ENCODE measurements around the gene CATSPERB.
A peak's percentile ranks its signal among the peaks of the same experiment; 100 is the strongest.

The CATSPERB gene

DNA sequence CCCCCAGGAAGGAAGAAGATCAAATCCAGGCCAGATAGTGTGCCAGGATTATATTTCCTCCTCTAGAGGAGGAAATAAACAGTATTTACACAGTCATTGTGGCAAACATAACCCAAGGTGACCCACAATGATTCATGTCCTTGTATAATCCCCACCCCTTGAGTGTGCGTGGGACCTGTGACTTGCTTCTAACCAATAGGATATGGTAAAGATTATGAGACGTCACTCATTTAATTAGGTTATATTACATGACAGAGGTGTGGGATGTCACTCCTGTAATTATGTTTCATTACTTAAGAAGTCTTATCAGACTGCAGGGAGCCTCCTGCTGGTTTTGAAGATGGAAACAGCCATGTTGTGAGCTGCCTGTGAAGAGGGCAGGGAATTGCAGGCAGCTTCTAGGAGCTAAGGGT lies 12.2 kb upstream of the CATSPERB start (continued):
- no peak for TF ChIP-seq KLF16 (tag by site-specific recombination; IDR thresholded peaks at IDR 0.05)
- peak; percentile 12 for TF ChIP-seq ZNF529 (tag by site-specific recombination; IDR thresholded peaks at IDR 0.05; ENCODE audit: insufficient replicate concordance)
- no peak for TF ChIP-seq ZNF558 (tag by site-specific recombination; IDR thresholded peaks at IDR 0.05)
- TF ChIP-seq ZNF311 (tag by site-specific recombination; IDR thresholded peaks at IDR 0.05; ENCODE audit: borderline replicate concordance): no peak
- TF ChIP-seq GFI1B (tag by site-specific recombination; IDR thresholded peaks at IDR 0.05): no peak
- TF ChIP-seq, protein P1, sequence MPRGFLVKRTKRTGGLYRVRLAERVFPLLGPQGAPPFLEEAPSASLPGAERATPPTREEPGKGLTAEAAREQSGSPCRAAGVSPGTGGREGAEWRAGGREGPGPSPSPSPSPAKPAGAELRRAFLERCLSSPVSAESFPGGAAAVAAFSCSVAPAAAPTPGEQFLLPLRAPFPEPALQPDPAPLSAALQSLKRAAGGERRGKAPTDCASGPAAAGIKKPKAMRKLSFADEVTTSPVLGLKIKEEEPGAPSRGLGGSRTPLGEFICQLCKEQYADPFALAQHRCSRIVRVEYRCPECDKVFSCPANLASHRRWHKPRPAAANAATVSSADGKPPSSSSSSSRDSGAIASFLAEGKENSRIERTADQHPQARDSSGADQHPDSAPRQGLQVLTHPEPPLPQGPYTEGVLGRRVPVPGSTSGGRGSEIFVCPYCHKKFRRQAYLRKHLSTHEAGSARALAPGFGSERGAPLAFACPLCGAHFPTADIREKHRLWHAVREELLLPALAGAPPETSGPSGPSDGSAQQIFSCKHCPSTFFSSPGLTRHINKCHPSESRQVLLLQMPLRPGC (tag by site-specific recombination; IDR thresholded peaks at IDR 0.05): no peak; the same call in 1 of the 2 replicates
- TF ChIP-seq ZBTB21 (tag by site-specific recombination; IDR thresholded peaks at IDR 0.05): peak; percentile 83
- no peak for TF ChIP-seq ZNF600 (tag by site-specific recombination; IDR thresholded peaks at IDR 0.05)
- no peak for TF ChIP-seq ZNF133 (tag by site-specific recombination; IDR thresholded peaks at IDR 0.05)
- TF ChIP-seq ZFHX2 (tag by site-specific recombination; conservative IDR thresholded peaks at IDR 0.05): peak; percentile 94
- no peak for TF ChIP-seq IKZF3 (tag by site-specific recombination; IDR thresholded peaks at IDR 0.05)
- TF ChIP-seq ZBTB8A (tag by site-specific recombination; IDR thresholded peaks at IDR 0.05): no peak
- no peak for TF ChIP-seq ZNF777 (tag by site-specific recombination; IDR thresholded peaks at IDR 0.05; ENCODE audit: borderline replicate concordance)
- TF ChIP-seq TSHZ1 (tag by site-specific recombination; IDR thresholded peaks at IDR 0.05; ENCODE audit: borderline replicate concordance): no peak
- TF ChIP-seq ZNF561 (tag by site-specific recombination; IDR thresholded peaks at IDR 0.05; ENCODE audit: borderline replicate concordance): no peak
- TF ChIP-seq ZNF510 (tag by site-specific recombination; IDR thresholded peaks at IDR 0.05; ENCODE audit: insufficient replicate concordance): no peak
- TF ChIP-seq ZNF571 (tag by site-specific recombination; IDR thresholded peaks at IDR 0.05): no peak
- no peak for TF ChIP-seq ZNF239 (tag by site-specific recombination; IDR thresholded peaks at IDR 0.05)
- no peak for TF ChIP-seq ZFP37 (tag by site-specific recombination; IDR thresholded peaks at IDR 0.05)
- TF ChIP-seq ZNF398 (tag by site-specific recombination; IDR thresholded peaks at IDR 0.05): no peak
- TF ChIP-seq ZNF140 (tag by site-specific recombination; IDR thresholded peaks at IDR 0.05): peak; percentile 62; the same call in 1 of the 2 replicates
- TF ChIP-seq PRDM1 (tag by site-specific recombination; IDR thresholded peaks at IDR 0.05): no peak
- no peak for TF ChIP-seq ZNF2 (tag by site-specific recombination; IDR thresholded peaks at IDR 0.05)
- TF ChIP-seq ZSCAN18 (tag by site-specific recombination; IDR thresholded peaks at IDR 0.05): no peak
- no peak for TF ChIP-seq ZNF391 (tag by site-specific recombination; IDR thresholded peaks at IDR 0.05; ENCODE audit: borderline replicate concordance, low read depth)
- TF ChIP-seq ZNF19 (tag by site-specific recombination; IDR thresholded peaks at IDR 0.05; ENCODE audit: low read depth): no peak
- no peak for TF ChIP-seq ZNF211 (tag by site-specific recombination; IDR thresholded peaks at IDR 0.05; ENCODE audit: low read depth)
- no peak for TF ChIP-seq TCF7L2 (IDR thresholded peaks at IDR 0.05; ENCODE audit: borderline replicate concordance, low read depth, low read length)
- TF ChIP-seq, protein P2, sequence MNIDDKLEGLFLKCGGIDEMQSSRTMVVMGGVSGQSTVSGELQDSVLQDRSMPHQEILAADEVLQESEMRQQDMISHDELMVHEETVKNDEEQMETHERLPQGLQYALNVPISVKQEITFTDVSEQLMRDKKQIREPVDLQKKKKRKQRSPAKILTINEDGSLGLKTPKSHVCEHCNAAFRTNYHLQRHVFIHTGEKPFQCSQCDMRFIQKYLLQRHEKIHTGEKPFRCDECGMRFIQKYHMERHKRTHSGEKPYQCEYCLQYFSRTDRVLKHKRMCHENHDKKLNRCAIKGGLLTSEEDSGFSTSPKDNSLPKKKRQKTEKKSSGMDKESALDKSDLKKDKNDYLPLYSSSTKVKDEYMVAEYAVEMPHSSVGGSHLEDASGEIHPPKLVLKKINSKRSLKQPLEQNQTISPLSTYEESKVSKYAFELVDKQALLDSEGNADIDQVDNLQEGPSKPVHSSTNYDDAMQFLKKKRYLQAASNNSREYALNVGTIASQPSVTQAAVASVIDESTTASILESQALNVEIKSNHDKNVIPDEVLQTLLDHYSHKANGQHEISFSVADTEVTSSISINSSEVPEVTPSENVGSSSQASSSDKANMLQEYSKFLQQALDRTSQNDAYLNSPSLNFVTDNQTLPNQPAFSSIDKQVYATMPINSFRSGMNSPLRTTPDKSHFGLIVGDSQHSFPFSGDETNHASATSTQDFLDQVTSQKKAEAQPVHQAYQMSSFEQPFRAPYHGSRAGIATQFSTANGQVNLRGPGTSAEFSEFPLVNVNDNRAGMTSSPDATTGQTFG (tag by site-specific recombination; IDR thresholded peaks at IDR 0.05; ENCODE audit: borderline replicate concordance): no peak
- peak; percentile 53; the same call in 1 of the 2 replicates for TF ChIP-seq EGR2 (tag by site-specific recombination; IDR thresholded peaks at IDR 0.05; ENCODE audit: low read depth)

Data from HEK293 (cell line).